ENCODE results near the gene TPBGL.

- no peak for TF ChIP-seq CTCF (IDR thresholded peaks at IDR 0.05)
- no peak for TF ChIP-seq POLR2A (IDR thresholded peaks at IDR 0.05; ENCODE audit: low read depth)
- no peak for TF ChIP-seq POLR2AphosphoS5 (IDR thresholded peaks at IDR 0.05)
- TF ChIP-seq EP300 (IDR thresholded peaks at IDR 0.05): no peak
These were observed 36.9 kb upstream of the TPBGL start for GRCh38 chr11:75203641-75204011.
